ENCODE results near the gene SNX1. TPM values are rescaled to one million over a fixed set of nuclear protein-coding genes. Genes with fewer than 3 reads are reported as not detected.
"Not testable (repeated sequence)": the region's sequence is repeated elsewhere in the genome, so short reads cannot be mapped to it uniquely, and the experiment has no call there.

The SNX1 gene
- polyA plus RNA-seq, 1 donor: 93.6 TPM

DNA sequence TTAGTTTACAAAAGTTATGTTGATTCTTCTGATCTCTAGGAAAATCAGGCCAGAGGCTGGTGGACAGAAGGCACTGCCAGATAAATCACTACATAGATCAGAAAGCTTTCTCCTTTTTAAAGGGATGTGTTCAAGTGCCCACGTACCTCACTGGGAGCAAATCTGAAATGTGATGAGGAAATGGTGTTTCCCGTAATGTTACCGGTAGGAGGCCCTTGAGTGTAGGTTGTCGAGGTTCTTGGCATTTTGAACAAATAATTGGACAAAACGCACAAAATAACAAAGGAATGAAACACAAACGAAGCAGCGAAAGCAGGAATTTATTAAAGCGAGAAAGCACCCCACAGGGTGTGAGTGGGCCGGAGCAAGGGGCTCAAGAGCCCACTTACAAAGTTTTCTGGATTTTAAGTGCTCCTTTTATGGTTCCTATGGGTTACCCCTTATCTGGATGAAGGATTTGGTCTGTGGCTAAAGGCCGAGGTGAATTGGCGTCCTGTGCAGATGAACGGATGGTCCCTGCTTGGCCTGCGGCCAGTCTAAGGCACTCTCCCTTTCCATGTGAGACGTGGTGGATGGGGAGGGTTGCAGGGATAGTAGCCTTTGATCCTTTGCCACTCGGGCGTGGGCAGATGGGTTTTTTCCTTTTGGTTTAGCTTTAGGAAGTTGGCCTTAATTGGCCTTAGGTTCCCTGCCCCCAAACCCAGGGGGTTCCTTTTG is 1.0 kb downstream of the SNX1 start:
- 0% methylated on average over 1 of the region's 16 CpGs for WGBS (ENCODE audit: insufficient coverage, low lambda C conversion rate)
- H3K27ac ChIP-seq (ENCODE audit: low read length): peak overlapping the region; percentile 78
- peak overlapping the region; percentile 89 for H3K4me3 ChIP-seq (ENCODE audit: low read length)
- no peaks in the 10 kb centered on the region for H3K36me3 ChIP-seq (ENCODE audit: control insufficient read depth, insufficient read depth, low read length)
- peak in 1 of 2 donors; percentile 25 for DNase-seq
- H3K9me3 ChIP-seq (ENCODE audit: control insufficient read depth, low read depth, low read length): no peaks in the 10 kb centered on the region
- H3K4me1 ChIP-seq (ENCODE audit: control insufficient read depth, insufficient read depth, low read length): peaks cover 16% of the 10 kb centered on the region
- H3K27me3 ChIP-seq (ENCODE audit: control insufficient read depth, insufficient read depth, low read length): no peaks in the 10 kb centered on the region

DNA sequence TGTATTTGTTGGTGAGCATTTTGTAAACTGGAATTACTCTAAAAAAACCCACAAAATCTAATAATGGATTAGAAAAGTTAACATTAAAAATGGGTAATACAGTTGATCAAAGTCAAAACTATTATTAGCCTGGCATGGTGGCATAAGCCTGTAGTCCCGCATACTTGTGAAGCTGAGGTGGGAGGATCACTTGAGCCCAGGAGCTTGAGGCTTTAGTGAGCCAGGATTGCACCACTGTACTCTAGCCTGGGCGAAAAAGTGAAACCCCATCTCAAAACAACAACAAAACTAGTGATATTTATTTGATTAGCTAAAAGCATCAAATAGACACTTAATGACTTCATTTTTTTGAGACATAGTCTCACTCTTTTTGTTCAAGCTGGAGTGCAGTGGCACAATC is 3.6 kb downstream of the SNX1 start:
- no peak for DNase-seq
- Histone ChIP-seq H3K36me3 (ENCODE audit: control insufficient read depth, insufficient read depth, low read length) (no peaks in the 10 kb centered on the region), H3K4me1 (ENCODE audit: control insufficient read depth, insufficient read depth, low read length) (peaks cover 11% of the 10 kb centered on the region), H3K9me3 (ENCODE audit: control insufficient read depth, low read depth, low read length) (no peaks in the 10 kb centered on the region), H3K27ac (ENCODE audit: low read length) (no peak overlapping the region), H3K4me3 (ENCODE audit: low read length) (no peak overlapping the region), H3K27me3 (ENCODE audit: control insufficient read depth, insufficient read depth, low read length) (no peaks in the 10 kb centered on the region)
- no CpG with 5 or more reads among the region's 2 CpGs for WGBS (ENCODE audit: insufficient coverage, low lambda C conversion rate)

DNA sequence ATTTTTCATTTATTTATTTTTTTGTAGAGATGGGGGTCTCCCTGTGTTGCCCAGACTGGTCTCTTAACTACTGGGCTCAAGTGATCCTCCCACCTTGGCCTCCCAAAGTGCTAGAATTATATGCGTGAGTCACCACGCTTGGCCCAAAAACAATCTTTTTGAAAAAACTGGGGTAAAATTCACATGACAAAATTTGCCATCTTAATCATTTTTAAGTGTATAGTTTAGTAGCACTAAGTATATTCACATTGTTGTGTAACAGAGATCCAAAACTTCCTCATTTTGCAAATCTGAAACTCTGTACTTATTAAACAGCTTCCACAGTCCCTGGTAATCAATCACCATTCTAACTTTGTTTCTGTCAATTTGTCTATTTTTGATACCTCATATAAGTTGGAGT is 5.2 kb downstream of the SNX1 start:
- Histone ChIP-seq H3K27me3 (ENCODE audit: control insufficient read depth, insufficient read depth, low read length) (no peaks in the 10 kb centered on the region), H3K4me1 (ENCODE audit: control insufficient read depth, insufficient read depth, low read length) (peaks cover 3% of the 10 kb centered on the region), H3K4me3 (ENCODE audit: low read length) (no peak overlapping the region), H3K36me3 (ENCODE audit: control insufficient read depth, insufficient read depth, low read length) (no peaks in the 10 kb centered on the region), H3K9me3 (ENCODE audit: control insufficient read depth, low read depth, low read length) (no peaks in the 10 kb centered on the region), H3K27ac (ENCODE audit: low read length) (no peak overlapping the region)
- no peak for DNase-seq
- WGBS (ENCODE audit: insufficient coverage, low lambda C conversion rate): no CpG with 5 or more reads among the region's 2 CpGs

DNA sequence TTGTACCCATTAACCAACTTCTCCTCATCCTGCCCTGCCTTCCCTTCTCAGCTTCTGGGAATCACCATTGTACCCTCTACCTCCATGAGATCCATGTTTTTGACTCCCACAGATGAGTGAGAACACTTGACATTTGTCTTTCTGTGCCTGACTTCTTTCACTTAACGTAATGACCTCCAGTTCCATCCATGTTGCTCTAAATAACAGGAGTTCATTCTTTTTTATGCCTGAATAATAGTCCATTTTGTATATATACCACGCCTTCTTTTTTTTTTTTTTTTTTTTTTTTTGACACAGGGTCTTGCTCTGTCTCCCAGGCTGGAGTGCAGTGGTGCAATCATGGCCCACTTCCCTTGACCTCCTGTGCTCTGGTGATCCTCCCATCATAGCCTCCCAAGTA is 6.7 kb downstream of the SNX1 start:
- Histone ChIP-seq H3K9me3 (ENCODE audit: control insufficient read depth, low read depth, low read length) (no peaks in the 10 kb centered on the region), H3K27me3 (ENCODE audit: control insufficient read depth, insufficient read depth, low read length) (no peaks in the 10 kb centered on the region), H3K36me3 (ENCODE audit: control insufficient read depth, insufficient read depth, low read length) (no peaks in the 10 kb centered on the region), H3K27ac (ENCODE audit: low read length) (no peak overlapping the region), H3K4me1 (ENCODE audit: control insufficient read depth, insufficient read depth, low read length) (peaks cover 2% of the 10 kb centered on the region), H3K4me3 (ENCODE audit: low read length) (no peak overlapping the region)
- DNase-seq: no peak
- WGBS (ENCODE audit: insufficient coverage, low lambda C conversion rate): no CpG with 5 or more reads among the region's 2 CpGs

DNA sequence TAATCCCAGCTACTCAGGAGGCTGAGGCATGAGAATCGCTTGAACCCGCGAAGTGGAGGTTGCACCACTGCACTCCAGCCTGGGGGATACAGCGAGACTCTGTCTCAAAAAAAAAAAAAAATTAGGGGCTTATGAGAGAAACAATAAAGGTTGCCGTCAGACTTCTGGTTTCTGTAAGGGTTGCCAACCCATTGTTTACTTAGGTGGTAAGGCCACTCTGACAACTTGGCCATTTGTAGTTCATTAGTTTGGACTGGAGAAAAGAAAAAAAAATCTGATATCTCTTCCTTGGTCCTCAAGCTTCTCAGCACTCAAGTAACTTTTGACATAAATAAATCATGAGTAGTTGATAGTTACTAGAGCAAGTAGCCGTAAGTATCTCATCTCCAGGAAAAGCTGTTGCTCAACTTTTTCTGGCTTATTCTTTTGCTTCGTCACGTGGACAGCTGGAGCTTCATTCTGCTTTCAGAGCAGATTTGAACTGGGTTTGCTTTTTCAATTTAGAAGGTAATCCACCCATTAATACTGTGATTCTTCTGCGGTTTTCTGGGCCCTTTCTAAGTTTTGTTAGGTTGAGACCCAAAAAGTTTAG is 9.4 kb downstream of the SNX1 start:
- Histone ChIP-seq H3K4me3 (ENCODE audit: low read length) (no peak overlapping the region), H3K36me3 (ENCODE audit: control insufficient read depth, insufficient read depth, low read length) (no peaks in the 10 kb centered on the region), H3K27ac (ENCODE audit: low read length) (peak overlapping the region; percentile 11), H3K27me3 (ENCODE audit: control insufficient read depth, insufficient read depth, low read length) (no peaks in the 10 kb centered on the region), H3K4me1 (ENCODE audit: control insufficient read depth, insufficient read depth, low read length) (no peaks in the 10 kb centered on the region), H3K9me3 (ENCODE audit: control insufficient read depth, low read depth, low read length) (no peaks in the 10 kb centered on the region)
- 100% methylated on average over 3 of the region's 9 CpGs for WGBS (ENCODE audit: insufficient coverage, low lambda C conversion rate)
- DNase-seq: peak in 1 of 2 donors; percentile 40

DNA sequence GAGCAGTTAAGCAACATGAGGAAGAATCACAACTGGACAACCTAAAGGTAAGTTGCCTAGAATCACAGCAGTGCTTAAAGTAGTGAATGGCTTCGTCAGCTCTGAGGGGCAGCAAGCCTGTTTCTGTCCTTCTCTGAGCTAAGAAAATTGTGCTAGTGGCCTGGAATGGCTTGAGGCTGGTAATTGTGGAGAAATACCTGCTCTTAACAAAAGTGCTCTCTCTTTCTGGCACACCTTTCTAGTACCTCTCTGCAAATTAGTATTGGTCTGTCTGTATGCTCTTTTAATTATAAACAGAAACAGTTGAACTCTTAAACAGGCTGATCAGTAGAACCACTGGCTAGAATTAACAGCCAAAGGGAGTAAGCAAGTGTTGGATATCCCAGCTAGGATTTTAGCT is 11.6 kb downstream of the SNX1 start:
- Histone ChIP-seq H3K36me3 (ENCODE audit: control insufficient read depth, insufficient read depth, low read length) (no peaks in the 10 kb centered on the region), H3K4me1 (ENCODE audit: control insufficient read depth, insufficient read depth, low read length) (peaks cover 11% of the 10 kb centered on the region), H3K4me3 (ENCODE audit: low read length) (no peak overlapping the region), H3K27ac (ENCODE audit: low read length) (no peak overlapping the region), H3K9me3 (ENCODE audit: control insufficient read depth, low read depth, low read length) (no peaks in the 10 kb centered on the region), H3K27me3 (ENCODE audit: control insufficient read depth, insufficient read depth, low read length) (no peaks in the 10 kb centered on the region)
- no peak for DNase-seq
- whole genome bisulfite sequencing (ENCODE audit: insufficient coverage, low lambda C conversion rate): no CpG with 5 or more reads among the region's 1 CpG

DNA sequence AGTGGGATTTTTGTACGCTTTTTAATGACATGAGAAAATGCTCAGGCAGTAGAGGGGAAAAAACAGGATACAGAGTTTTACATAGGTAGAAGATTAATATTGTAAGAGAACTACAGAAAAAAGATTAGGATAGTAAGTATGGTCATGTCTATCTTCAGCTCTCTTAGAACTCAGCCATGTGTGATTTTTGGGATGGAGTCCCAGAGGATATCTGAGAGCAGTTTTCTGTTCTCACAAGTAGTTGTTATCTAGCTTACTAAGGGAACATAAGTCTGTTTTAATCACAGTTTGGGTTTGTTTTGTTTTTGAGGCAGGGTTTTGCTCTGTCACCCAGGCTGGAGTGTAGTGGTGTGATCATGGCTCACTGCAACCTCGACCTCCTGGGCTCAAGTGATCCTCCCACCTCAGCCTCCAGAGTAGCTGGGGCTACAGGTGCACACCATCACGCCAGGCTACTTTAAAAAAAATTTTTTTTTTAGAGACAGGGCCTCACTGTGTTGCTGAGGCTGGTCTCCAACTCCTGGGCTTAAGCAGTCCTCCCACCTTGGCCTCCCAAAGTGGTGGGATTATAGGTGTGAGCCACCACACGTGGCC is 14.4 kb downstream of the SNX1 start:
- H3K9me3 ChIP-seq (ENCODE audit: control insufficient read depth, low read depth, low read length); H3K27me3 ChIP-seq (ENCODE audit: control insufficient read depth, insufficient read depth, low read length); DNase-seq; H3K4me3 ChIP-seq (ENCODE audit: low read length): not testable (repeated sequence)
- H3K36me3 ChIP-seq (ENCODE audit: control insufficient read depth, insufficient read depth, low read length): peaks cover 19% of the 10 kb centered on the region
- peaks cover 11% of the 10 kb centered on the region for H3K4me1 ChIP-seq (ENCODE audit: control insufficient read depth, insufficient read depth, low read length)
- 100% methylated on average over 1 of the region's 4 CpGs for WGBS (ENCODE audit: insufficient coverage, low lambda C conversion rate)
- H3K27ac ChIP-seq (ENCODE audit: low read length): peak overlapping the region; percentile 58

DNA sequence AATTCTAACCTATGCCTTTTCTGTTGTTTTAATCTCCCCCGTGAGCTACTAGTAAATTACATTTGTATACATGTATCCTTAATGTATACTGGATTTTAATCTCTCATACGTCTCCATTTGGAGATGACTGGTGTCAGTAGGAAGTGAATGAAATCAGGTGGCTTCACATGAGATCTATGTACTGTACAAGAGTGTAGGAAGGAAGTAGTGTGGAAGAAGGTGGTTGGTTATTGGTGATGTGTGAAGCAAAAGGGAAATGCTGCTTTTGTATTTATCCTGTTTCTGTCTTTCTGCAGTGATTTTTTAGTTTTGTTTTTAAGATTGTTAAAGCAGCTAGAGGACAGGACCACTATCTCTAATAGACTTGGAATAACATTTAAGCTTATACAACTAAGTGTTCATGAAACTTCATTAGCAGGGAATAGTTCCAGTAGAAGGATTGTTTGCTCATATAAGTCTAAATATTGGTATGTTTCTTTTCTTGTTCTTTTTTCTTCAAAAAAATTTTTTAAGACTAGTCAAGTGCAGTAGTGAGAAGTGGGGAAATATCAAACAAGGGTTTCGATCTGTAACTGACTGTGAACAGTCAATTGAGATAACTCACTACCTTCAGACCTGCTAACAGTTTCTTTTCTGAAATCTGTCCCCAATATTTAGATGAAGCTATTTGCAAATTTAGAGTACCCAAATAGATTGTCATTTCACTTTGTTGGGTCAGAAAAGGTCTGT is 15.3 kb downstream of the SNX1 start:
- peaks cover 11% of the 10 kb centered on the region for H3K4me1 ChIP-seq (ENCODE audit: control insufficient read depth, insufficient read depth, low read length)
- H3K27me3 ChIP-seq (ENCODE audit: control insufficient read depth, insufficient read depth, low read length): no peaks in the 10 kb centered on the region
- H3K27ac ChIP-seq (ENCODE audit: low read length): peak overlapping the region; percentile 58
- no peak overlapping the region for H3K4me3 ChIP-seq (ENCODE audit: low read length)
- no peak for DNase-seq
- H3K36me3 ChIP-seq (ENCODE audit: control insufficient read depth, insufficient read depth, low read length): peaks cover 26% of the 10 kb centered on the region
- WGBS (ENCODE audit: insufficient coverage, low lambda C conversion rate): no CpG with 5 or more reads among the region's 3 CpGs
- no peaks in the 10 kb centered on the region for H3K9me3 ChIP-seq (ENCODE audit: control insufficient read depth, low read depth, low read length)

DNA sequence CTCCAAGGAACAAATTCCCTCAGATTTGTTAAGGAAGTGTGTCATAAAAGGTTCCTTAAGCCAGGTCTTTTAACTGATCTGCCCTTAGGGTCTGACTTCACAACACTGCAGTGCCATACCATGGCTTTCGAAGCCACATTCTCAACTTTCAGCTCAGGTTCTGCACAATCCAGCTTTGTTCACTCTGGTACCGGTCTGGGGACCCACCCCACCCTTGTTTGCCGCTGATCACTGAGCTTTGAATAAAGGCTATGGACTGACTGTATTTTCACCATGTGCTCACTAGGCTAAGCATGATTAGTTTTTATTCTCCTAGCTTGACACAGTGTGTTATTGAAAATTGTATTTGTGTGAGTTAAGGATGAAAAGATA is 15.9 kb downstream of the SNX1 start:
- Histone ChIP-seq H3K9me3 (ENCODE audit: control insufficient read depth, low read depth, low read length) (no peaks in the 10 kb centered on the region), H3K4me3 (ENCODE audit: low read length) (no peak overlapping the region), H3K27me3 (ENCODE audit: control insufficient read depth, insufficient read depth, low read length) (no peaks in the 10 kb centered on the region), H3K4me1 (ENCODE audit: control insufficient read depth, insufficient read depth, low read length) (peaks cover 11% of the 10 kb centered on the region), H3K36me3 (ENCODE audit: control insufficient read depth, insufficient read depth, low read length) (peaks cover 32% of the 10 kb centered on the region), H3K27ac (ENCODE audit: low read length) (peak overlapping the region; percentile 58)
- WGBS (ENCODE audit: insufficient coverage, low lambda C conversion rate): no CpG with 5 or more reads among the region's 3 CpGs
- DNase-seq: peak in 1 of 2 donors; percentile 18

DNA sequence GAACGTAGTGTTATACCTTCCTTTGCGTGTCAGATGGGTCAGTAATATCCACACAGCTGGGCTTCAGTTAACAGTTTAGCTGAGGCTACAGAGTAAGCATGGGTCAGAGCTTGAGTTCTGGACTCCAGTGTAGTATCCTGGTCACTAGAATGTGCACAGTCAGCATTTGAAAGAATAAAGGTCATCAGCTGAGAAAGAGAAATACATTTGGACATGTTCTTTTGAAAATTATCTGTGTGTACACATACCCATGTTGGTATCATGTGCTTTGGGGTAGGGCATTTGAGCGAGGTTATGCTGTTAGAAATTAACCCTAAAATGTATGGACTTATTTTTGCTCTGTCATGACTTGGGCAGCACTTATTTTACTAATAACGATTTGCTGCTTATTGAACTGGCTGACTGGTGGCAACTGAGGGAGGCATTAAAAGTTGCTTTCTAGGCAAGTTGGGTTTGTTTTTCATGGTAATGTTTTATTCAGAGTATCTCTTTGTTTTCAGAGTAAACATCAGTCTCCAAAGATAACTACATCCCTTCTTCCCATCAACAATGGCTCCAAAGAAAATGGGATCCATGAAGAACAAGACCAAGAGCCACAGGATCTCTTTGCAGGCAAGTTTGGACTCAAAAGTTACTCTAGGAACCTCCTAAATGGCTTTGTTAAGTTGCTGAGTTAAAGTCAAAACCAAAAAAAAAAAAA is 16.4 kb downstream of the SNX1 start:
- Histone ChIP-seq H3K36me3 (ENCODE audit: control insufficient read depth, insufficient read depth, low read length) (peaks cover 38% of the 10 kb centered on the region), H3K27ac (ENCODE audit: low read length) (peak overlapping the region; percentile 58), H3K27me3 (ENCODE audit: control insufficient read depth, insufficient read depth, low read length) (no peaks in the 10 kb centered on the region), H3K9me3 (ENCODE audit: control insufficient read depth, low read depth, low read length) (no peaks in the 10 kb centered on the region), H3K4me1 (ENCODE audit: control insufficient read depth, insufficient read depth, low read length) (peaks cover 11% of the 10 kb centered on the region), H3K4me3 (ENCODE audit: low read length) (no peak overlapping the region)
- WGBS (ENCODE audit: insufficient coverage, low lambda C conversion rate): 47% methylated on average over 3 of the region's 4 CpGs
- DNase-seq: peak; percentile 74 to 84
